Right renal cortex interstitium (tissue), 3 donors: ENCODE data around the gene MAP3K13. TPM values are rescaled to one million over a fixed set of nuclear protein-coding genes. Genes with fewer than 3 reads are reported as not detected.

Source experiments
- polyA plus RNA-seq, 3 donors: library from polyadenylated mRNA; unstranded; fragments of 120-200 nt; gene quantifications; one replicate each; pipeline ENCODE4 v1.2.1, GENCODE V29; 2013; ENCODE audit not compliant: insufficient read length in 3 of 3

MAP3K13 gene
- polyA plus RNA-seq, 3 donors, result 48.0 to 51.2 (median 48.9) TPM

Other genes starting within 250 kb of the MAP3K13 start
- gene C3orf70, start 210.1 kb upstream of the MAP3K13 start, polyA plus RNA-seq, result 1 to 10 TPM; 8.2 to 9.3 (median 8.8) TPM
- gene EHHADH, start 109.1 kb upstream of the MAP3K13 start, polyA plus RNA-seq, result 10 to 100 TPM; 28.6 to 35.3 (median 30.6) TPM
- gene TMEM41A, start 135.9 kb downstream of the MAP3K13 start, polyA plus RNA-seq, result 10 to 100 TPM; 30.3 to 31.6 (median 31.3) TPM
- 1 to 10 TPM in 2 of 3 donors, under 1 TPM in 1; 0.98 to 1.8 (median 1.5) TPM for gene LIPH, start 189.5 kb downstream of the MAP3K13 start, polyA plus RNA-seq
- gene SENP2, start 223.2 kb downstream of the MAP3K13 start, polyA plus RNA-seq, result 10 to 100 TPM; 42.4 to 57.0 (median 46.9) TPM